Measurements from ENCODE around the gene EEF2KMT. TPM values are rescaled to one million over a fixed set of nuclear protein-coding genes. Genes with fewer than 3 reads are reported as not detected.

The EEF2KMT gene
- polyA plus RNA-seq, 1 donor (not counting 4 experiments of a cell fraction or from before 2014, with no cell fraction given) = 7.6 TPM

GRCh38 chr16:5071341-5071680 lies 26.3 kb downstream of the EEF2KMT start:
- TF ChIP-seq EZH2 (IDR thresholded peaks at IDR 0.05; ENCODE audit: low read length) (no peak), CTCF (optimal IDR thresholded peaks at IDR 0.05 in 1 of 3, IDR thresholded peaks at IDR 0.05 in 1 of 3, conservative IDR thresholded peaks at IDR 0.05 in 1 of 3; ENCODE audit: extremely low read depth in 1 of 3, insufficient read depth in 2 of 3, low read length in 3 of 3) (no peak)
- peak overlapping the region; percentile 88 for H3K4me2 ChIP-seq (ENCODE audit: control insufficient read depth, extremely low read depth, insufficient read depth, low read depth, low read length)
- peak overlapping the region; percentile 50 for H3K27ac ChIP-seq (ENCODE audit: control insufficient read depth, insufficient read depth, low read length)
- H3K27me3 ChIP-seq (ENCODE audit: control insufficient read depth, extremely low read depth, insufficient read depth, low read length) = no peaks in the 10 kb centered on the region
- peaks cover 10 to 18% of the 10 kb centered on the region in 2 experiments for H3K36me3 ChIP-seq (ENCODE audit: control insufficient read depth in 2 of 2, extremely low read depth in 1 of 2, insufficient read depth in 2 of 2, low read length in 2 of 2)
- no peak for FAIRE-seq
- H3K4me1 ChIP-seq (ENCODE audit: control insufficient read depth, extremely low read depth, insufficient read depth, low read length) = peaks cover 11% of the 10 kb centered on the region
- H4K20me1 ChIP-seq (ENCODE audit: control insufficient read depth, extremely low read depth, insufficient read depth, low read length) = no peaks in the 10 kb centered on the region
- no peaks in the 10 kb centered on the region for H3K9me3 ChIP-seq (ENCODE audit: control insufficient read depth, low read depth, low read length)
- H3K9me1 ChIP-seq (ENCODE audit: control insufficient read depth, extremely low read depth, insufficient read depth, low read length) = no peaks in the 10 kb centered on the region
- dilution Hi-C loops (cut with MboI; ENCODE audit: extremely low pct_ligation_motif_present, low sequenced_read_pairs) = no loop called here
- DNase-seq (ENCODE audit: low read depth, low spot score) = no peak
- H3K9ac ChIP-seq (ENCODE audit: control insufficient read depth, extremely low read depth, insufficient read depth, low read length) = peak overlapping the region; percentile 78
- peaks cover 12% of the 10 kb centered on the region for H3K79me2 ChIP-seq (ENCODE audit: control insufficient read depth, insufficient read depth, low read length)
- peak overlapping the region; percentile 28 for H2AFZ ChIP-seq (ENCODE audit: control insufficient read depth, low read length)
- H3K4me3 ChIP-seq (ENCODE audit: control insufficient read depth in 2 of 3, extremely low read depth in 1 of 3, insufficient read depth in 2 of 3, low read depth in 1 of 3, low read length in 3 of 3) = peak overlapping the region; percentile 12 to 77 (median 76)

DNA sequence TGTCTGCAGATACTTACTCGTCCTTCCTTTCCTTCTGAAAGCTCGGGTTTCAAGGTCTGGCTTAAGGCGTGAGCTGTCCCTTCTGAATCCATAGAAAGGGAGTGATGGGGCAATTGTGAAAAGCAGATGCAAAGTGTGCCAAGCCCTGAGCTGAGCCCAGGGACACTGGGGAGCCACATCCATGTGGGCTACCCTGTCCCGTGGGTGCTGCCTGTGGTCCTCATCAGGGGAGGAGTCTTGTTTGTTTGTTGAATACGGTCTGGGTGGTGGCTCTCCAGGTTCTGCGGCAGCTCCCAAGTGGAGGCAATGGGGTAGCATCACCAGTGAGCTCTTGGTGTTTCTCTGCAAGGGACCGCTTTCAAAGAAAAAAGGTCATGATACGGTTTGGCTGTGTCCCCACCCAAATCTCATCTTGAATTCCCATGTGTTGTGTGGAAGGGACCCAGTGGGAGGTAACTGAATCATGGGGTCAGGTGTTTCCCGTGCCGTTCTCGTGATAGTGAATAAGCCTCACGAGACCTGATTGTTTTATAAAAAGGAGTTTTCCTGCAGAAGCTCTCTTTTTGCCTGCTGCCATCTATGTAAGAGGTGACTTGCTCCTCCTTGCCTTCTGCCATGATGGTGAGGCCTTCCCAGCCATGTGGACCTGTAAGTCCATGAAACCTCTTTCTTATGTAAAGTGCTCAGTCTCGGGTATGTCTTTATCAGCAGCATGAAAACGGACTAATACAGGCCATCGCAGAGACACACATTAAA lies 27.0 kb downstream of the EEF2KMT start:
- Histone ChIP-seq H3K36me3 (ENCODE audit: control insufficient read depth in 2 of 2, extremely low read depth in 1 of 2, insufficient read depth in 2 of 2, low read length in 2 of 2) (peaks cover 3 to 11% of the 10 kb centered on the region in 2 experiments), H3K79me2 (ENCODE audit: control insufficient read depth, insufficient read depth, low read length) (peaks cover 12% of the 10 kb centered on the region), H3K4me1 (ENCODE audit: control insufficient read depth, extremely low read depth, insufficient read depth, low read length) (peaks cover 11% of the 10 kb centered on the region), H2AFZ (ENCODE audit: control insufficient read depth, low read length) (peak overlapping the region; percentile 28), H3K9me3 (ENCODE audit: control insufficient read depth, low read depth, low read length) (no peaks in the 10 kb centered on the region), H3K9ac (ENCODE audit: control insufficient read depth, extremely low read depth, insufficient read depth, low read length) (no peak overlapping the region), H3K4me2 (ENCODE audit: control insufficient read depth, extremely low read depth, insufficient read depth, low read depth, low read length) (no peak overlapping the region), H3K27ac (ENCODE audit: control insufficient read depth, insufficient read depth, low read length) (no peak overlapping the region), H3K9me1 (ENCODE audit: control insufficient read depth, extremely low read depth, insufficient read depth, low read length) (no peaks in the 10 kb centered on the region), H3K27me3 (ENCODE audit: control insufficient read depth, extremely low read depth, insufficient read depth, low read length) (no peaks in the 10 kb centered on the region), H4K20me1 (ENCODE audit: control insufficient read depth, extremely low read depth, insufficient read depth, low read length) (no peaks in the 10 kb centered on the region), H3K4me3 (ENCODE audit: control insufficient read depth in 2 of 3, extremely low read depth in 1 of 3, insufficient read depth in 2 of 3, low read depth in 1 of 3, low read length in 3 of 3) (no peak overlapping the region)
- FAIRE-seq = no peak
- no peak for DNase-seq (ENCODE audit: low read depth, low spot score)
- no peak for TF ChIP-seq EZH2 (IDR thresholded peaks at IDR 0.05; ENCODE audit: low read length)
- TF ChIP-seq CTCF (optimal IDR thresholded peaks at IDR 0.05 in 1 of 3, IDR thresholded peaks at IDR 0.05 in 1 of 3, conservative IDR thresholded peaks at IDR 0.05 in 1 of 3; ENCODE audit: extremely low read depth in 1 of 3, insufficient read depth in 2 of 3, low read length in 3 of 3) = no peak
- dilution Hi-C loops (cut with MboI; ENCODE audit: extremely low pct_ligation_motif_present, low sequenced_read_pairs) = no loop called here
